Astrocyte (in vitro differentiated cells and primary cell): ENCODE measurements around the gene CENPT. TPM values are rescaled to one million over a fixed set of nuclear protein-coding genes. Genes with fewer than 3 reads are reported as not detected.
A peak's percentile ranks its signal among the peaks of the same experiment; 100 is the strongest.
"Not testable (repeated sequence)": the region's sequence is repeated elsewhere in the genome, so short reads cannot be mapped to it uniquely, and the experiment has no call there.

Experiments used
- DNase-seq: peaks from one replicate; pipeline ENCODE4 v3.0.0-alpha.2; 2010; ENCODE audit warnings: low read depth
- FAIRE-seq: peaks from 2 replicates; lab custom pipeline; 2011; peaks lifted over from hg19 to GRCh38; lab: Jason Lieb, UNC
- H2AFZ ChIP-seq: 2 replicates; pipeline ENCODE4 v1.6.0; 2012; ENCODE audit warnings: low read depth, low read length, inconsistent platforms
- H3K27ac ChIP-seq: 2 replicates; pipeline ENCODE4 v1.5.1; 2011; ENCODE audit warnings: low read depth, low read length, inconsistent platforms
- H3K27me3 ChIP-seq: 2 replicates; pipeline ENCODE4 v1.6.0; 2011; ENCODE audit warnings: low read length, inconsistent platforms; ENCODE audit not compliant: insufficient read depth
- H3K36me3 ChIP-seq: 2 replicates; pipeline ENCODE4 v1.5.1; 2011; ENCODE audit warnings: low read length, inconsistent platforms; ENCODE audit not compliant: insufficient read depth
- H3K4me1 ChIP-seq: 2 replicates; pipeline ENCODE4 v1.5.1; 2011; ENCODE audit warnings: low read length, inconsistent platforms; ENCODE audit not compliant: insufficient read depth
- H3K4me2 ChIP-seq: 2 replicates; pipeline ENCODE4 v1.6.0; 2012; ENCODE audit warnings: low read length, inconsistent platforms
- H3K4me3 ChIP-seq: 2 replicates; pipeline ENCODE4 v1.5.1; 2011; ENCODE audit warnings: low read depth, mild to moderate bottlenecking, low read length, inconsistent platforms; ENCODE audit not compliant: insufficient read depth
- H3K79me2 ChIP-seq: 2 replicates; pipeline ENCODE4 v1.6.0; 2012; ENCODE audit warnings: mild to moderate bottlenecking, low read length, inconsistent platforms; ENCODE audit not compliant: insufficient read depth
- H3K9ac ChIP-seq: 2 replicates; pipeline ENCODE4 v1.6.0; 2012; ENCODE audit warnings: mild to moderate bottlenecking, low read length, inconsistent platforms
- H3K9me3 ChIP-seq: 2 replicates; pipeline ENCODE4 v1.5.1; 2012; ENCODE audit warnings: low read depth, mild to moderate bottlenecking, low read length, inconsistent platforms; ENCODE audit not compliant: insufficient read depth
- H4K20me1 ChIP-seq: 2 replicates; pipeline ENCODE4 v1.6.0; 2012; ENCODE audit warnings: low read length, inconsistent platforms; ENCODE audit not compliant: insufficient read depth
- H3K27ac Mint-ChIP-seq: one replicate; pipeline ENCODE4 v1.8.0; 2021; ENCODE audit warnings: mild to moderate bottlenecking, mixed read lengths; ENCODE audit not compliant: unreplicated experiment
- H3K27me3 Mint-ChIP-seq: one replicate; pipeline ENCODE4 v1.8.0; 2021; ENCODE audit warnings: low read depth, mixed read lengths; ENCODE audit not compliant: unreplicated experiment
- H3K36me3 Mint-ChIP-seq: one replicate; pipeline ENCODE4 v1.8.0; 2021; ENCODE audit warnings: low read depth, mixed read lengths; ENCODE audit not compliant: unreplicated experiment
- H3K4me1 Mint-ChIP-seq: one replicate; pipeline ENCODE4 v1.8.0; 2021; ENCODE audit warnings: low read depth, mixed read lengths; ENCODE audit not compliant: unreplicated experiment
- H3K4me3 Mint-ChIP-seq: one replicate; pipeline ENCODE4 v1.8.0; 2021; ENCODE audit warnings: mild to moderate bottlenecking, moderate library complexity, mixed read lengths; ENCODE audit not compliant: unreplicated experiment
- H3K9me3 Mint-ChIP-seq: one replicate; pipeline ENCODE4 v1.8.0; 2021; ENCODE audit warnings: mild to moderate bottlenecking, mixed read lengths; ENCODE audit not compliant: unreplicated experiment
- EZH2 ChIP-seq: IDR thresholded peaks from 2 replicates; pipeline ENCODE4 v1.6.1; 2012; ENCODE audit warnings: mild to moderate bottlenecking, low read length, inconsistent platforms; ENCODE audit not compliant: insufficient read depth
- total RNA-seq: library from RNA; stranded (reverse); gene quantifications from 2 replicates; pipeline ENCODE4 v1.2.1, GENCODE V29; 2021
- TF ChIP-seq, protein P1 (sequence below): IDR thresholded peaks from 2 replicates; pipeline ENCODE4 v1.5.1; 2011; ENCODE audit warnings: low read depth, mild to moderate bottlenecking, inconsistent platforms, low read length, moderate library complexity; ENCODE audit not compliant: insufficient read depth

Gene CENPT
- total RNA-seq, 1 donor from 2014 or later = 79.3 TPM

DNA sequence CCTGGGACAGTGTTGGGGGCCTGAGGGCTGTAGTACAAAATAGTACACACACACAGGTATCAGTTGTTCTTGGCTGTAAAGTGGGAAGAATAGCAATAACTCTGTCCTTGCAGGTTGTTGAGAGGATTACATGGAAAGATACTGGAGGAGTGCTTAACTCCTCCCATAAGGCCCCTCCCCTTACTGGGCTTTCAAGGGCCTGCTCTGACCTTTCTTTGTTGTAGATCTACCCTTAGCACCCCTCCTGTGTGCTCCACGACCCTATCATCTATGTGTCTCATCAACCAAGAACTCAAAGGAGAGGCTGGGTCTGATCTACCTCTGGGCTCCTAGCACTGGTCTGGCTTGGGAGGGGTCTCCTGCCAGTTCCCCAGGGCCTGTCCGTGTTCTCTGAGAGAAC, 17.1 kb upstream of the CENPT start:
- H3K4me2 ChIP-seq = no peak overlapping the region
- FAIRE-seq = no peak
- DNase-seq = no peak
- peaks cover 39% of the 10 kb centered on the region for H3K4me1 ChIP-seq
- no peaks in the 10 kb centered on the region for H3K9me3 Mint-ChIP-seq
- H3K36me3 Mint-ChIP-seq = peaks cover 19% of the 10 kb centered on the region
- H3K27ac ChIP-seq = no peak overlapping the region
- H3K9ac ChIP-seq = no peak overlapping the region
- H3K4me3 ChIP-seq = no peak overlapping the region
- no peaks in the 10 kb centered on the region for H3K27me3 ChIP-seq
- H3K27me3 Mint-ChIP-seq = no peaks in the 10 kb centered on the region
- H3K36me3 ChIP-seq = peaks cover 21% of the 10 kb centered on the region
- no peaks in the 10 kb centered on the region for H3K9me3 ChIP-seq
- peaks cover 82% of the 10 kb centered on the region for H3K79me2 ChIP-seq
- no peak overlapping the region for H2AFZ ChIP-seq
- no peak for TF ChIP-seq EZH2
- TF ChIP-seq, protein P1, sequence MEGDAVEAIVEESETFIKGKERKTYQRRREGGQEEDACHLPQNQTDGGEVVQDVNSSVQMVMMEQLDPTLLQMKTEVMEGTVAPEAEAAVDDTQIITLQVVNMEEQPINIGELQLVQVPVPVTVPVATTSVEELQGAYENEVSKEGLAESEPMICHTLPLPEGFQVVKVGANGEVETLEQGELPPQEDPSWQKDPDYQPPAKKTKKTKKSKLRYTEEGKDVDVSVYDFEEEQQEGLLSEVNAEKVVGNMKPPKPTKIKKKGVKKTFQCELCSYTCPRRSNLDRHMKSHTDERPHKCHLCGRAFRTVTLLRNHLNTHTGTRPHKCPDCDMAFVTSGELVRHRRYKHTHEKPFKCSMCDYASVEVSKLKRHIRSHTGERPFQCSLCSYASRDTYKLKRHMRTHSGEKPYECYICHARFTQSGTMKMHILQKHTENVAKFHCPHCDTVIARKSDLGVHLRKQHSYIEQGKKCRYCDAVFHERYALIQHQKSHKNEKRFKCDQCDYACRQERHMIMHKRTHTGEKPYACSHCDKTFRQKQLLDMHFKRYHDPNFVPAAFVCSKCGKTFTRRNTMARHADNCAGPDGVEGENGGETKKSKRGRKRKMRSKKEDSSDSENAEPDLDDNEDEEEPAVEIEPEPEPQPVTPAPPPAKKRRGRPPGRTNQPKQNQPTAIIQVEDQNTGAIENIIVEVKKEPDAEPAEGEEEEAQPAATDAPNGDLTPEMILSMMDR = no peak
- no peak overlapping the region for H3K4me3 Mint-ChIP-seq
- peaks cover 37% of the 10 kb centered on the region for H3K4me1 Mint-ChIP-seq
- H4K20me1 ChIP-seq = peaks cover 87% of the 10 kb centered on the region
- H3K27ac Mint-ChIP-seq = peak overlapping the region; percentile 20

- Mint-ChIP-seq H3K27ac (peak overlapping the region; percentile 90), H3K36me3 (peaks cover 19% of the 10 kb centered on the region), H3K4me1 (peaks cover 37% of the 10 kb centered on the region)
- not testable (repeated sequence) for H3K4me2 ChIP-seq, H3K27me3 ChIP-seq, H2AFZ ChIP-seq, H3K9me3 ChIP-seq, H3K9me3 Mint-ChIP-seq, H3K4me3 ChIP-seq, FAIRE-seq, H3K4me3 Mint-ChIP-seq, H3K9ac ChIP-seq, DNase-seq, H3K27me3 Mint-ChIP-seq
- Histone ChIP-seq H3K4me1 (peaks cover 39% of the 10 kb centered on the region), H3K36me3 (peaks cover 20% of the 10 kb centered on the region), H3K27ac (peak overlapping the region; percentile 82), H3K79me2 (peaks cover 88% of the 10 kb centered on the region), H4K20me1 (peaks cover 91% of the 10 kb centered on the region)
Measured at GRCh38 chr16:67864044-67864443, 16.6 kb upstream of the CENPT start.

DNA sequence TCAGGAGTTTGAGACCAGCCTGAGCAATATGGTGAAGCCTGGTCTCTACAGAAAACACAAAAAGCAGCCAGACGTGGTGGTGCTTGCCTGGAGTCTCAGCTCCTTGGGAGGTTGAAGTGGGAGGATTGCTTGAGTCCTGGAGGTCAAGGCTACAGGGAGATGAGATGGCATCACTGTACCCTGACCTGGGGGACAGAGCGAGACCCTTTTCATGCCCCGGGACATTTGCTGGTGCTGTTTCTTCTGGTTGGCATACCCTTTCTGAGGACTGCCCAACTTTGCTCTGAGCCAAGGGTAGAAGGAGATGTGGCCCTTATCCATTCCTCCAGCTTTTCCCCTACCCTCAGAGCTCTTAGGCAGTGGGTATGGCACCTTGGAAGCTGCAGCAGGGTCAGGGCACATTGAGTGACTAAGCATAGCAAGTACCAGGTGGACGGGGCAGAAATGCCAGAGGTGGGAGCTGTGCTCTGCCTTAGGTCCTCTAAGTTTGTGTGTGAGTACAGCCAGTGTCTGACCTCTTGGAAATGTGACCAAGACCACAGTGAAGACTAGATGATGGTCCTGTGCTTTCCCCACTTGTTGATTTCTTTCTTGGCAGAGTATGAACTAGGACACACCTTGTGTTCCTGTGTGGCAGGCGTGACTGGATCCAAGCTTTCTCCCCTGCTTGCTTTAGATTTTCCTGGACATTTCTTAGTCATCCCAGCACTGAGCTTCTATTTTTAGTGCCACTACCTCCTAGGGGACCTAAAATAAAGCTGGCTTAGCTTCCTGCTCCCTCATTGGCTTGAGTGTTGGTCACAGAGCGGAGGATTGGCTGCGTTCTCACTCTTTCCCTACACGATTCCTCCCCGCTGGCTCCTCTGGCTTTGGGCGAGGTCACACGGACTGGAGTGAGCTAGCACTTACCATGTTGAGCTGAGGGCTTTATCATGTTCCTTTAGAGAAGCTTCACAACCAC, 15.4 kb upstream of the CENPT start:
- FAIRE-seq (peak; percentile 23), DNase-seq (peak; percentile 50)
- H3K4me1 ChIP-seq = peaks cover 48% of the 10 kb centered on the region
- no peaks in the 10 kb centered on the region for H3K9me3 Mint-ChIP-seq
- peak overlapping the region; percentile 27 for H3K4me3 Mint-ChIP-seq
- peak overlapping the region; percentile 90 for H3K27ac Mint-ChIP-seq
- H4K20me1 ChIP-seq = peaks cover 92% of the 10 kb centered on the region
- peak overlapping the region; percentile 80 for H3K4me2 ChIP-seq
- H3K36me3 ChIP-seq = peaks cover 13% of the 10 kb centered on the region
- H3K27me3 ChIP-seq = no peaks in the 10 kb centered on the region
- H3K9ac ChIP-seq = peak overlapping the region; percentile 60
- H3K27ac ChIP-seq = peak overlapping the region; percentile 82
- H3K9me3 ChIP-seq = no peaks in the 10 kb centered on the region
- H2AFZ ChIP-seq = no peak overlapping the region
- H3K4me1 Mint-ChIP-seq = peaks cover 42% of the 10 kb centered on the region
- no peaks in the 10 kb centered on the region for H3K27me3 Mint-ChIP-seq
- peaks cover 22% of the 10 kb centered on the region for H3K36me3 Mint-ChIP-seq
- H3K79me2 ChIP-seq = peaks cover 95% of the 10 kb centered on the region
- no peak overlapping the region for H3K4me3 ChIP-seq
- TF ChIP-seq, protein P1 = no peak
- no peak for TF ChIP-seq EZH2
